Measurements from ENCODE around the gene ARL3. TPM values are rescaled to one million over a fixed set of nuclear protein-coding genes. Genes with fewer than 3 reads are reported as not detected.

The ARL3 gene
- total RNA-seq, 3 donors from 2014 or later = 2.4 to 11.2 (median 4.4) TPM

GRCh38 chr10:102652170-102652916 is 61.9 kb downstream of the ARL3 start:
- peak in 1 of 3 donors; percentile 37 for DNase-seq
- no peak for TF ChIP-seq CTCF (IDR thresholded peaks at IDR 0.05)
- ATAC-seq = no peak
- intact Hi-C loops (cut with DNase I, micrococcal nuclease) = no loop called here
- Histone ChIP-seq H3K4me3 (no peak overlapping the region), H3K36me3 (ENCODE audit: low read depth) (no peaks in the 10 kb centered on the region), H3K4me1 (ENCODE audit: low read depth) (peaks cover 51% of the 10 kb centered on the region), H3K9me3 (no peaks in the 10 kb centered on the region)

GRCh38 chr10:102651455-102652169 is 62.6 kb downstream of the ARL3 start:
- Histone ChIP-seq H3K4me1 (ENCODE audit: low read depth) (peaks cover 52% of the 10 kb centered on the region), H3K9me3 (no peaks in the 10 kb centered on the region), H3K36me3 (ENCODE audit: low read depth) (no peaks in the 10 kb centered on the region), H3K4me3 (no peak overlapping the region)
- TF ChIP-seq CTCF (IDR thresholded peaks at IDR 0.05) = no peak
- ATAC-seq (no peak), DNase-seq (peak in 1 of 3 donors; percentile 25)
- intact Hi-C loops (cut with DNase I, micrococcal nuclease) = no loop called here

DNA sequence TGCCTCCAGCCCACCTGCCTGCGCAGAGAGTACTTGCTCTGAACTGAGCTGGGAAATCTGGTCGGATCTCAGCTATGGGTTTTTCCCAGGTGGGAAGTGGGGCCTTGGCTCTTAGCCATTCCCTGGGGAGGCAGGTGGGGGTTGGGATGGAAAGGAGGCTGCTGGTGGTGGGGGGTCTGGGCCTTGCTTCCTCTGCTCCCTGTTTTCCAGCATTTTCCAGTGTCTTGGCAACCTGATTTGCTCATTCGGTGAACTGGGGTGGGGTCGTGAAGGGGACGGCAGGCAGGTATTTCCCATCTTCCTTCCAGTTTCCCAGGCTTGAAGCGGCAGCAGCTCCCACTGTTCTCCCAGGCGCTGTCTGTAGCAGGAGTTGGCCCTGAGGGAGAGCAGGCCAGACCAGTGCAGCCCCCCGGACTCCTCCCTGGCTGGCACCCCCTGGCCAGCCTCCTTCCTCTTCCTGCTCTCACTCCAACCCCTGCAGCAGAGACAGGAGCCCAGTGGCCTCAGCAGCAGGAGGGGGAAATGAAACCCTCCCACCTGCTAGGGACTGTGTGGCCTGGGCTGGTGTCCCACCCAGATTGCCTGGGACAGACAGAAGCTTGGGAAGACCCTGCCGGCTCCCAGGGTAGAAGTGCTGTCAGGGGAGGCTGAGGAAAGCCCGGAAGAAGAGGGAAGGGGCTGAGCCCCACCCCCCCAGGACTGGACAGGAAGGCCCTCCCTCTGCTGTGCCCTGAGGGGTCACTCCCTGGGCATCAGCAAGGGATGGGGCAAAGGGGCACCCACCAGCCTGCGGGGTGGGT is 63.3 kb downstream of the ARL3 start:
- Histone ChIP-seq H3K4me1 (ENCODE audit: low read depth) (peaks cover 52% of the 10 kb centered on the region), H3K4me3 (no peak overlapping the region), H3K9me3 (no peaks in the 10 kb centered on the region), H3K36me3 (ENCODE audit: low read depth) (no peaks in the 10 kb centered on the region)
- ATAC-seq = no peak
- peak in 1 of 3 donors; percentile 30 for DNase-seq
- intact Hi-C loops (cut with DNase I, micrococcal nuclease) = no loop called here
- TF ChIP-seq CTCF (IDR thresholded peaks at IDR 0.05) = no peak

GRCh38 chr10:102649797-102650654 is 64.2 kb downstream of the ARL3 start:
- ATAC-seq (no peak), DNase-seq (peak in 1 of 3 donors; percentile 38)
- no peaks in the 10 kb centered on the region for H3K36me3 ChIP-seq (ENCODE audit: low read depth)
- intact Hi-C loops (cut with DNase I, micrococcal nuclease) = no loop called here
- peaks cover 52% of the 10 kb centered on the region for H3K4me1 ChIP-seq (ENCODE audit: low read depth)
- no peak for TF ChIP-seq CTCF (IDR thresholded peaks at IDR 0.05)
- no peaks in the 10 kb centered on the region for H3K9me3 ChIP-seq
- H3K4me3 ChIP-seq = no peak overlapping the region

All from mucosa of descending colon (tissue), 3 donors.